ENCODE measurements around the gene ETV2. TPM values are rescaled to one million over a fixed set of nuclear protein-coding genes. Genes with fewer than 3 reads are reported as not detected.

ETV2 gene
- polyA plus RNA-seq, 1 of the 3 experiments (the other 2 are of a cell fraction), result 1.6 TPM

DNA sequence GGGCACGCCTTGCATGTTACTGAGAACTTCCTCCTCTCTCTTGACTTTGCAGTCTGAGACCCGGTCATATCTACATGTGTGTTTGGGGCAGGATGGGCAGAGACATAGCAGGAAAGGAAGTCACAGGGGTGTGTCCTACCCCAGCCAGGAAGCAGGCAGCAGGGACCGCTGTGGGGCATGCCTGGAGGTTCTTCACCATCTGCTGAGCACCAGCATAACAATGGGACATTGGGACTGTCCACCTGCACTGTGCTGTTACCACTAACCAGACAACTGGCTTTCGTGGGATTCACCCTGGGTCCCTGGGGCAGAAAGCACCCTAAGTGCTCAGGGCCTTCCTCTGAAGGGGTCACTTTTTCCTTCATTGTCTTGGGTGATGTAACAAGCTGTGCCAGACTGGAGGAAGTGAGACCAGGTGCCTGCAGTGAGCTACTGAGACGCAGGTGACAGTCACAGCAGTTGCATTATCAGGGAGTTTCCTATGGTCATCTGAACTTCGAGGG is 31.6 kb upstream of the ETV2 start:
- Histone ChIP-seq H3F3A (replicated peaks; ENCODE audit: insufficient read depth) (no peaks in the 10 kb centered on the region), H3K4me2 (no peak overlapping the region), H3K9me3 (0 out of 2 replicates have a peak, but pooled peaks cover 4% of the 10 kb centered on the region), H3K27ac (ENCODE audit: low read depth in 2 of 2, low read length in 1 of 2) (no peak overlapping the region), H3K36me3 (replicated peaks in 1 of 2; ENCODE audit: control insufficient read depth in 1 of 2, insufficient read depth in 2 of 2, low read length in 1 of 2) (no peaks in the 10 kb centered on the region), H3K9ac (no peak overlapping the region), H4K20me1 (ENCODE audit: insufficient read depth) (no peaks in the 10 kb centered on the region), H3K9me2 (no peaks in the 10 kb centered on the region), H3K4me3 (ENCODE audit: low read depth in 2 of 2, low read length in 1 of 2) (no peak overlapping the region), H3K27me3 (ENCODE audit: insufficient read depth) (no peaks in the 10 kb centered on the region), H3K79me2 (ENCODE audit: insufficient read depth) (peaks cover 3% of the 10 kb centered on the region; the same call in 1 of the 2 replicates), H2AFZ (ENCODE audit: low read depth) (no peak overlapping the region), H3K4me1 (ENCODE audit: control insufficient read depth in 1 of 2, insufficient read depth in 2 of 2, low read depth in 1 of 2, low read length in 1 of 2) (peaks cover 0 to 10% of the 10 kb centered on the region in 2 experiments; a peak in 1 of 4 replicates)
- TF ChIP-seq MEF2A (IDR thresholded peaks at IDR 0.05; ENCODE audit: borderline replicate concordance, low read depth) (no peak), RCOR1 (IDR thresholded peaks at IDR 0.05; ENCODE audit: low read length) (no peak), JUND (IDR thresholded peaks at IDR 0.05) (no peak), POLR2AphosphoS5 (IDR thresholded peaks at IDR 0.05; ENCODE audit: low read depth, low read length) (no peak), RFX5 (IDR thresholded peaks at IDR 0.05; ENCODE audit: low read length) (no peak), GABPA (IDR thresholded peaks at IDR 0.05; ENCODE audit: low read depth) (no peak), FOXJ3 (CRISPR knock-in tag; IDR thresholded peaks at IDR 0.05) (no peak), IRF3 (IDR thresholded peaks at IDR 0.05; ENCODE audit: low read depth, low read length) (no peak), FOXM1 (IDR thresholded peaks at IDR 0.05; ENCODE audit: low read depth) (no peak), PBX3 (IDR thresholded peaks at IDR 0.05) (no peak), CHD2 (IDR thresholded peaks at IDR 0.05; ENCODE audit: low read length, partially characterized antibody) (no peak), SIN3A (IDR thresholded peaks at IDR 0.05; ENCODE audit: borderline replicate concordance, low read depth, low read length) (no peak), NFIC (IDR thresholded peaks at IDR 0.05; ENCODE audit: borderline replicate concordance) (no peak)
- TF ChIP-seq, protein P1, sequence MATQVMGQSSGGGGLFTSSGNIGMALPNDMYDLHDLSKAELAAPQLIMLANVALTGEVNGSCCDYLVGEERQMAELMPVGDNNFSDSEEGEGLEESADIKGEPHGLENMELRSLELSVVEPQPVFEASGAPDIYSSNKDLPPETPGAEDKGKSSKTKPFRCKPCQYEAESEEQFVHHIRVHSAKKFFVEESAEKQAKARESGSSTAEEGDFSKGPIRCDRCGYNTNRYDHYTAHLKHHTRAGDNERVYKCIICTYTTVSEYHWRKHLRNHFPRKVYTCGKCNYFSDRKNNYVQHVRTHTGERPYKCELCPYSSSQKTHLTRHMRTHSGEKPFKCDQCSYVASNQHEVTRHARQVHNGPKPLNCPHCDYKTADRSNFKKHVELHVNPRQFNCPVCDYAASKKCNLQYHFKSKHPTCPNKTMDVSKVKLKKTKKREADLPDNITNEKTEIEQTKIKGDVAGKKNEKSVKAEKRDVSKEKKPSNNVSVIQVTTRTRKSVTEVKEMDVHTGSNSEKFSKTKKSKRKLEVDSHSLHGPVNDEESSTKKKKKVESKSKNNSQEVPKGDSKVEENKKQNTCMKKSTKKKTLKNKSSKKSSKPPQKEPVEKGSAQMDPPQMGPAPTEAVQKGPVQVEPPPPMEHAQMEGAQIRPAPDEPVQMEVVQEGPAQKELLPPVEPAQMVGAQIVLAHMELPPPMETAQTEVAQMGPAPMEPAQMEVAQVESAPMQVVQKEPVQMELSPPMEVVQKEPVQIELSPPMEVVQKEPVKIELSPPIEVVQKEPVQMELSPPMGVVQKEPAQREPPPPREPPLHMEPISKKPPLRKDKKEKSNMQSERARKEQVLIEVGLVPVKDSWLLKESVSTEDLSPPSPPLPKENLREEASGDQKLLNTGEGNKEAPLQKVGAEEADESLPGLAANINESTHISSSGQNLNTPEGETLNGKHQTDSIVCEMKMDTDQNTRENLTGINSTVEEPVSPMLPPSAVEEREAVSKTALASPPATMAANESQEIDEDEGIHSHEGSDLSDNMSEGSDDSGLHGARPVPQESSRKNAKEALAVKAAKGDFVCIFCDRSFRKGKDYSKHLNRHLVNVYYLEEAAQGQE (IDR thresholded peaks at IDR 0.05; ENCODE audit: low read depth, low read length), result no peak
- CTCF ChIA-PET, result interaction anchor here (1.1 to 4.1 kb wide), 2 partner anchors 52 to 61 kb away, joined by 4 to 13 read pairs; no protein-coding TSS in a partner anchor
- DNase-seq, result no peak
- POLR2A ChIA-PET, result no interaction called here
- 19% methylated on average over 6 of the region's 6 CpGs for WGBS (ENCODE audit: low lambda C conversion rate)

All from SK-N-SH (cell line).